Measurements from ENCODE around the gene DAGLA. TPM values are rescaled to one million over a fixed set of nuclear protein-coding genes. Genes with fewer than 3 reads are reported as not detected.

DAGLA gene
- total and polyA plus RNA-seq, 2 of the 13 experiments (the other 11 are each of a cell fraction or from before 2014, with no cell fraction given): 2.6 to 3.9 TPM

- TF ChIP-seq LCORL (IDR thresholded peaks at IDR 0.05): no peak
- TF ChIP-seq LCORL (CRISPR knock-in tag; IDR thresholded peaks at IDR 0.05): peak; percentile 42; the same call in 1 of the 2 replicates
Measured at GRCh38 chr11:61751384-61751783, 71.2 kb downstream of the DAGLA start (continued).

GRCh38 chr11:61752117-61752924 lies 72.1 kb downstream of the DAGLA start, which contains the start of gene MYRF:
MYRF (plus strand) TSS chr11:61752636; CDS start chr11:61752745, 109 bp downstream.
- peaks cover 44% of the 10 kb centered on the region for H3K79me2 ChIP-seq (ENCODE audit: insufficient read depth, low read length)
- H2AFZ ChIP-seq (ENCODE audit: low read length): no peak within 1 kb of the TSS
- FAIRE-seq (no peak), ATAC-seq (peak; percentile 5), DNase-seq (ENCODE audit: low spot score) (no peak)
- in situ Hi-C loops (cut with HindIII; ENCODE audit: extremely low pct_ligation_motif_present, low pct_unique_long_range_greater_than_20kb) (no loop called here), intact Hi-C loops (cut with micrococcal nuclease; ENCODE audit: unreplicated experiment) (no loop called here)
- peaks cover 91% of the 10 kb centered on the region for H3K4me1 ChIP-seq (ENCODE audit: insufficient read depth, low read length)
- H4K20me1 ChIP-seq (ENCODE audit: insufficient read depth, low read length): no peaks in the 10 kb centered on the region
- peak within 1 kb of the TSS; percentile 93 for H3K4me2 ChIP-seq (ENCODE audit: low read depth, low read length)
- ChIA-PET CTCF (ENCODE audit: low intra/inter-chr PET ratio, low total read pairs) (interaction anchor here (0.9 to 5.4 kb wide), 4 partner anchors 14 to 36 kb away, joined by 3 to 51 read pairs (median 32); no protein-coding TSS in a partner anchor), POLR2A (interaction anchor here (1.6 kb wide), 1 partner anchor 17 kb away, joined by 8 read pairs; no protein-coding TSS in a partner anchor)
- H3K27ac ChIP-seq (ENCODE audit: extremely low read length, insufficient read depth, low read length): peak within 1 kb of the TSS; percentile 56
- peak within 1 kb of the TSS; percentile 89 for H3K9ac ChIP-seq (ENCODE audit: insufficient read depth, low read depth, low read length)
- peak within 1 kb of the TSS; percentile 69 to 87 (median 74) for H3K4me3 ChIP-seq (replicated peaks in 1 of 3; ENCODE audit: insufficient read depth in 1 of 3, low read depth in 2 of 3, low read length in 3 of 3)
- BruUV-seq (replicated peaks): no TSS peak
- no peaks in the 10 kb centered on the region for H3K27me3 ChIP-seq (ENCODE audit: control insufficient read depth in 1 of 2, insufficient read depth in 2 of 2, low read length in 2 of 2)
- 2% methylated on average over 5 of the region's 93 CpGs for WGBS (ENCODE audit: low lambda C conversion rate)
- no peaks in the 10 kb centered on the region for H3K9me3 ChIP-seq (ENCODE audit: low read length)
- no peaks in the 10 kb centered on the region for H3K36me3 ChIP-seq (replicated peaks in 1 of 2; ENCODE audit: control insufficient read depth in 1 of 2, insufficient read depth in 2 of 2, low read length in 2 of 2)
- TF ChIP-seq ZNF616 (CRISPR knock-in tag; IDR thresholded peaks at IDR 0.05; ENCODE audit: low read depth): no peak
- no peak for TF ChIP-seq NR2F1 (CRISPR knock-in tag; IDR thresholded peaks at IDR 0.05)
- no peak for TF ChIP-seq BCLAF1 (IDR thresholded peaks at IDR 0.05)
- TF ChIP-seq PRDM15 (CRISPR knock-in tag; IDR thresholded peaks at IDR 0.05): no peak
- TF ChIP-seq SRSF9 (IDR thresholded peaks at IDR 0.05; ENCODE audit: borderline replicate concordance, insufficient read depth, low read depth, low read length, poor library complexity, severe bottlenecking): no peak
- TF ChIP-seq PCBP1 (IDR thresholded peaks at IDR 0.05; ENCODE audit: borderline replicate concordance, low read depth, low read length): no peak
- TF ChIP-seq SAFB2 (CRISPR knock-in tag; IDR thresholded peaks at IDR 0.05; ENCODE audit: borderline replicate concordance, low read depth): no peak
- TF ChIP-seq ZNF468 (CRISPR knock-in tag; IDR thresholded peaks at IDR 0.05): 0 out of 2 replicates have a peak, but pooled peaks have one; percentile 66
- TF ChIP-seq NFRKB (IDR thresholded peaks at IDR 0.05): no peak
- TF ChIP-seq ONECUT2 (CRISPR knock-in tag; IDR thresholded peaks at IDR 0.05): no peak
- no peak for TF ChIP-seq RORA (CRISPR knock-in tag; IDR thresholded peaks at IDR 0.05)
- TF ChIP-seq KMT2A (CRISPR knock-in tag; IDR thresholded peaks at IDR 0.05): no peak
